Measurements from ENCODE around the gene FBXL19.

The FBXL19 gene

DNA sequence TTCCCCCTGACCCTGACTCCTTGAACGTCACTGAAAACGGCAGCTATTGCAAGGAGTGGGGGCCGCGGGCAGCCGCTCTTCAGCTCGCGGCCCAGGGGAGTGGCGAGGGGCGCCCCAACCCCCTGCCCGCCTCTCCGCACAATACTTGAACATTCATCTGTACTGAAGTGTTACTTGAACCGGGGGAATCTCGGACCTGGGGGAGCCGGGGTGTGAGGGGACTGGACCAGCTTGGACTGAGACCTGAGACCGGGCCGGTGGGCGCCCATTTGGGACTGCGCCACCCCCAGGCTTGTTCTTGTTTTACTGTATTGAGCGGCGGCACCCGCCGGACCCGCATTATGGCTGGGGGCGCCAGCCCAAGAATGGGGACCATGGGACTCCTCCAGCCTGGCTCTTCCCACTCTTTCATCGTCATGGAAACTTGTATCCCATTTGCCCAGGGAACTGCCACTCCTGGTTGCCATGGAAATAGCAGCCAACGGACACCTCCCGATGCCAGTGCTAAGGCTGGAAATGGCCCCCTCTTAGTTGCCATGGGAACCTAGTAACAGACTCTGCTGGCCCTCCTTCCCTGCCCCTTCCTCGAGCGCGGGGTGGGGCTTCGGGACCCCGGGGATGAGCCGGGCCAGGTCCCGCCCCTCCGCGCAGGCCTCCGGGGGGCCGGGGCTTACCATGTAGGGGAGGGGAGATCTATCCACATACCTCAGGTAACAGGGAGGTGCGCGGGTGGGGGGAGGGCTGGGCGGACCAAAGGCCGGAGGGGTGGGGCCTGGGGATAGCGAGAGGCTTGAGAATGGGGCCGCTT lies 24.7 kb downstream of the FBXL19 start:
- DNase-seq, result peak; percentile 37

DNA sequence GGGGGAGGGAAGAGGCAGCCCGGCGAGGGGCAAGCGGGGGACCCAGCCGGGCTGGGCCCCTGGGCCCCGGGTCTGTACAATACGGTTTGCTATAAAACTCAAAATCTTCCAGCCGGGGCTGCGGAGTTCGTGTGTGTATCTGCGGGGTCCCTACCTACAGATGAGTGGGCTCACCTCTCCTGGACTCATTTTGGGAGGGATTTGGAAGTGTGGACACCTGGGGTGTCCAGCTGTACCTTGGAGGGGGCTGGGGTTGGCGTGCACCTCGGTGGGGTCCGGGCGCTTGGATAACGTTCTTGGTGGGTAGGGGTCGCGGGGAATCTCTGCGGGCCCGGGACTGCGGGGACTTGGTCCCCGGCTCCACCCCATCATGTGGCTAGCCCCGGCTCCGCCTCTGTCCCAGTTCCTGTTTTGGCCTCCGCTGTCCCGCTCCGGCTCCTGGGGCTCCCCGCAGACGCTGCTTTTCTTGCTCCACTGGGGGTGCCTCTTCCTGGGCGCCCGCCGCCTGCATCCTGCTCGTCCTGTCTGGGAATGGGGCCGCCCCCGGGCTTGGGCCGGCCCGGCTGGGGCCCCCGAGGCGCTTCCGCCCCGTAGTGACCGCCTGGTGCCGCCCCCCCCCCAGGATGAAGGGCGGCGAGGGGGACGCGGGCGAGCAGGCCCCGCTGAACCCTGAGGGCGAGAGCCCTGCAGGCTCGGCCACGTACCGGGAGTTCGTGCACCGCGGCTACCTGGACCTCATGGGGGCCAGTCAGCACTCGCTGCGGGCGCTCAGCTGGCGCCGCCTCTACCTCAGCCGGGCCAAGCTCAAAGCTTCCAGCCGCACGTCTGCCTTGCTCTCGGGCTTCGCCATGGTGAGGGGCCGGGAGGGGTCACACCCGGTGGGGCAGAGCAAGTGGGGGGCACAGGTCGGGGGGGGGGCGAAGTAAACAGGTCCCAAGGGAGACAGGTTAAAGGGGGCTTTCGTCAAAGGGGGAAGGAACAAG lies 25.6 kb downstream of the FBXL19 start, which contains the start of gene ORAI3:
Gene ORAI3 (plus strand): TSS at position 402 of the 983 bp plus-strand sequence. CDS start 222 bp downstream, at position 624.
- no peak for DNase-seq

GRCh38 chr16:30949650-30950515 lies 26.5 kb downstream of the FBXL19 start:
- DNase-seq, result no peak

DNA sequence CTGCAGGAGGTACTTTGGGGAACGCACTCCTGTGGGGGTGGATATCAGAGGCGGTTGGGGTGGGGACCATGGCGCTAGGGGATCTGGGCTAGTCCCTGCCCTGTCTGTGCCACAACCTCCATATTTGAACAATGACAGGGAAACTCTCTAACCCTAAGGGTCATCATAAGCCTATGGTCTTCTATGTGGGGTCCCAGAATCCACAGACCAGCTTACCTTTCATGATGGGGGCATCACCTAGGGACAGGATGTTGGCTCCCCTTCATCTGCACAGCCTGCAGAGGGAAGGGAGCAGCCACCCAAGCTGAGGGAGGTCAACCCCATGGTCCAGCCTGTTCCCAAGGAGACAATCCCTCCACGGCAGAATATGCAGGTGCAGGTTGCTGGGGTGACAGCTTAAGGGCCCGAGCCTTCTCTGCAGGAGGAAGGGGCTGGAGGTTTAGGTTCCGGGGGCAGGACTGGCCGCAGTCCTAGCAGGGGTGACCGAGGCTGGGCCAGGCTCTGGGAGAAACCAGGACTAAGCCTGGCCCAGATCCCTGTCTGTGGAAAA lies 27.2 kb downstream of the FBXL19 start:
- no peak for DNase-seq

GRCh38 chr16:30951193-30951592 lies 27.8 kb downstream of the FBXL19 start:
- no peak for DNase-seq

DNA sequence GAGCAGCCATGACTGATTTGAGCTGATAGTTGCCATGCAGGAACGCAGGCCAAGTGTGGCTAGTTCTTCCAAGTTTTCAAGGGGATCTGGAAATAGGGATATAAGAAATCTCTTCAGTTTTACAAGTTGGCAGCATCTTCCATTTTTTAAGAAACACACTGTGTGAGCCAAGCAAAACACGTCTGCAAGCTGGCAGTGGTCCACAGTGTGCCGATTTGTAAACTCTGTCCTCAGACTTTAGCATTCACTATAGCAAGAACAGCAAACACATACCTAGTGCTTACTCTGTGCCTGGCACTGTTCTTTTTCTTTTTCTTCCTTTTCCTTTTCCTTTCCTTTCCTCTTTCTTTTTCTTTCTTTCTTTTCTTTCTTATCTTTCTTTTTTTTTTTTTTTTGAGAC lies 28.4 kb downstream of the FBXL19 start:
- DNase-seq, result no peak

DNA sequence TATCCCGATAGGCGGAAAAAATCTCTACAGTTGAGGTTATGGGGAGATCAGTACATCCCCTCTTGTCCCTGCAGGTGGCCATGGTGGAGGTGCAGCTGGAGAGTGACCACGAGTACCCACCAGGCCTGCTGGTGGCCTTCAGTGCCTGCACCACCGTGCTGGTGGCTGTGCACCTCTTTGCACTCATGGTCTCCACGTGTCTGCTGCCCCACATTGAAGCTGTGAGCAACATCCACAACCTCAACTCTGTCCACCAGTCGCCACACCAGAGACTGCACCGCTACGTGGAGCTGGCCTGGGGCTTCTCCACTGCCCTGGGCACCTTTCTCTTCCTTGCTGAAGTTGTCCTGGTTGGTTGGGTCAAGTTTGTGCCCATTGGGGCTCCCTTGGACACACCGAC lies 29.7 kb downstream of the FBXL19 start:
- no peak for DNase-seq

- DNase-seq, result peak; percentile 67
These were observed 30.2 kb downstream of the FBXL19 start for GRCh38 chr16:30953511-30954124.

DNA sequence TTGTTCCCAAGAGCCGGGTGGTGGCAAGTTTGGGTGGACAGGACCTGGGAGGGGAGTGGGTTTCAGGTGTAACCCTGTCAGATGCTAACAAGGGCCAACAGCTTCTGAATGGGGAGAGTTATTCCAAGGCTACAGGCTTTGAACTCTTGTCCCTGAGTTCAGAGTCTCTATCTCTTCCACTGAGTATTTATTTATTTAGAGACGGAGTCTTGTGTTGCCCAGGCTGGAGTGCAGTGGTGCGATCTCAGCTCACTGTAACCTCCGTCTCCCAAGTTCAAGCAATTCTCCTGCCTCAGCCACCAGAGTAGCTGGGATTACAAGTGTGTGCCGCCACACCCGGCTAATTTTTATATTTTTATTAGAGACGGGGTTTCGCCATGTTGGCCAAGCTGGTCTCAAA lies 31.6 kb downstream of the FBXL19 start:
- DNase-seq, result no peak

- DNase-seq, result peak; percentile 83
These were observed 33.5 kb downstream of the FBXL19 start for GRCh38 chr16:30956601-30957455.

DNA sequence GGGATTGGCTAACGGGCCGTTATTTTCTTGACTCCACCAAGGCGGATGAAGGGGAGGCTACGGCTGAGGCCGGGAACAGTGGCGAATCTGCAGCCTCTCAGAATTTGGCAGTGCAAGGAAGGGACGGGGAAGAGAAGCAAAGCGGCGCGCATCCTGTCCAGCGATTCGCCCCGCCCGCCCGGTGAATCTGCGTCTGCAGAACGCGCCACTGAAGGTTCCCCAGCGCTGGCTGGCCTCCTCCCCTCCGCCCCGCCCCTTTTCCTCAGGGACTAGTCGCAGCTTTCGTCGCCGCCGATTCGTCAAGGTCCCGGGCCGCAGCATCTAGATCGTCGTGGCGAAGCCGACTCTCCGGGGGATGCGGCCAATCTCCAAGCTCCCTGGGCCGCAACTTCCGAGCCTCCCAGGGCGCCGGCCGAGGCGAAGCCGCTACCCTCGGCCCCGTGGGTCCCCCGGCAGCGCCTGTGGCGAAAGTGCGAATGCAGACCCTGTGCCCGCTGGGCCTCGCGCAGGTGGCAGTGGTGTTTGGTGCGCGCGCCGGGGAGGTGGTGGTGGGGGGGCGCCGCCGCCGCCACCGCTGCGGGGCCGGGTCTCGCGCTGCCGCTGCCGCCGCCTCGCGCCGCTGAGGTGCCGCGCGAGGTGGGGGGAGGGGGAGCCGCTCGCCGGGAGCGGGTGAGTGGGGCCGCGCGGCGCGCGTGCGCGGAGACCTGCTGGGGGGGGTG lies 34.2 kb downstream of the FBXL19 start, which contains the start of gene SETD1A:
Gene SETD1A (plus strand): TSS at position 299 of the 719 bp plus-strand sequence. CDS start 978 bp downstream, outside the sequence.
- DNase-seq, result peak; percentile 92

GRCh38 chr16:30958175-30959079 lies 35.1 kb downstream of the FBXL19 start:
- DNase-seq, result peak; percentile 44

- no peak for DNase-seq
These were observed 38.0 kb downstream of the FBXL19 start for GRCh38 chr16:30961384-30961783.

GRCh38 chr16:30963925-30964511 lies 40.6 kb downstream of the FBXL19 start:
- no peak for DNase-seq

DNA sequence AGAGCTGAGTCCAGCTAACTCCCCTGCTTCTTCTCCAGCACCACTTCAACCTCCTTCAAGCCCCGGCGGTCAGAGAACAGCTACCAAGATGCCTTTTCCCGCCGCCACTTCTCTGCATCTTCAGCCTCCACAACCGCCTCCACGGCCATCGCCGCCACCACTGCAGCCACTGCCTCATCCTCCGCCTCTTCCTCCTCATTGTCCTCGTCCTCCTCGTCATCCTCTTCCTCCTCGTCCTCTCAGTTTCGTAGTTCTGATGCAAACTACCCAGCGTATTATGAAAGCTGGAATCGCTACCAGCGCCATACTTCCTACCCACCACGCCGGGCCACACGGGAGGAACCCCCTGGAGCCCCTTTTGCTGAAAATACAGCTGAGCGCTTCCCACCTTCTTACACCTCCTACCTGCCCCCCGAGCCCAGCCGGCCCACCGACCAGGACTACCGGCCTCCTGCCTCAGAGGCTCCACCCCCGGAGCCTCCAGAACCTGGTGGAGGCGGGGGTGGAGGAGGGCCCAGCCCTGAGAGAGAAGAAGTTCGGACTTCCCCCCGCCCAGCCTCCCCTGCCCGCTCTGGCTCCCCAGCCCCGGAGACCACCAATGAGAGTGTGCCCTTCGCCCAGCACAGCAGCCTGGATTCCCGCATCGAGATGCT lies 41.3 kb downstream of the FBXL19 start:
- DNase-seq, result no peak

DNA sequence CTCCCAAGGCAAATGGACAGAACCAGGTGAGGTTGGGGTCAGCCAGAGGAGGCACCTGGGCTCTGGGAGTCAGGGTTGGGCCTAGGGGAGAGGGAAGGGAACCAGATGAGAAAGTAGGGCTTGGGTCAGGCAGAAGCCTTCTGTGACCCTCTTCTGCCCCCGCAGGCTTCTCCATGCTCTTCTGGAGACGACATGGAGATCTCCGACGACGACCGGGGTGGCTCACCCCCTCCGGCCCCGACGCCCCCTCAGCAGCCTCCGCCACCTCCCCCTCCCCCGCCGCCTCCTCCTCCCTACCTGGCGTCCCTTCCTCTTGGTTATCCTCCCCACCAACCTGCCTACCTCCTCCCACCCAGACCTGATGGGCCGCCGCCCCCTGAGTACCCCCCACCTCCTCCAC lies 42.1 kb downstream of the FBXL19 start:
- no peak for DNase-seq

GRCh38 chr16:30966033-30966619 lies 42.8 kb downstream of the FBXL19 start:
- DNase-seq, result no peak

DNA sequence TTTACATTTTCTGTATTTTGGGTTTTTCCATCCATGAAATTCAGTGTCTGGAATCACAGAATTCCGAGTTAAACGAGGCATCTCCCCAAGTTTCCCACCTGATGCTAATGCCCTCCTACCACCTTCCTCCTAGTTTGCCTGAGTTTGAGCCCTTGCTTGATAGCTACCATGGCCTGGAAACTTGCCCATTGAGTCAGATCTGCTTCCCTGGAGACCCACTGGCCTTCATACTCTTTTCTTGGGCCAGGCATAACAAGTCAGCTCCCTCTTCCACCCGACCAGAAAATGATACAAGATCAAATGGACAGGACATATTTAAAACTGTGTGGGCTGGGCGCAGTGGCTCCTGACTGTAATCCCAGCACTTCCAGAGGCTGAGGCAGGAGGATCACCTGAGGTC lies 44.4 kb downstream of the FBXL19 start:
- no peak for DNase-seq

All from NCI-H1436 (cell line).